A673 (cell line): Measurements from ENCODE around the gene CLDN3. TPM values are rescaled to one million over a fixed set of nuclear protein-coding genes. Genes with fewer than 3 reads are reported as not detected.

Experiments
- BruUV-seq: library from RNA; stranded (reverse); fragments of 400-500 nt; replicated peaks from 2 replicates; lab custom pipeline; 2021; lab: Mats Ljungman, UMichigan
- CTCF ChIA-PET: fragments of 300-600 bp; sonication (Branson Sonifier 250); formaldehyde crosslinking; loops from one replicate; lab custom pipeline; 2022; ENCODE audit warnings: antibody characterized with exemption; lab: Charles Lee
- POLR2A ChIA-PET: fragments of 300-600 bp; sonication (Branson Sonifier 250); formaldehyde crosslinking; loops from one replicate; lab custom pipeline; 2022; ENCODE audit warnings: antibody characterized with exemption; ENCODE audit not compliant: low non-redundant PET; lab: Charles Lee
- DNase-seq: peaks from one replicate; pipeline ENCODE4 v3.0.0-alpha.2; 2015; ENCODE audit warnings: low spot score
- H3K27ac ChIP-seq: fragments of 200-600 bp; sonication (generic); 2 replicates; pipeline ENCODE4 v1.5.1; 2016; ENCODE audit warnings: mixed run types, low read depth, mild to moderate bottlenecking, mixed read lengths, antibody characterized with exemption, low read length; ENCODE audit not compliant: poor library complexity, severe bottlenecking
- H3K27me3 ChIP-seq: fragments of 200-600 bp; sonication (generic); replicated peaks from 2 replicates; pipeline ENCODE4 v1.6.1; 2017; ENCODE audit warnings: mixed run types, low read depth, mild to moderate bottlenecking, mixed read lengths, antibody characterized with exemption, low read length; ENCODE audit not compliant: insufficient read depth, poor library complexity
- H3K36me3 ChIP-seq: fragments of 200-600 bp; sonication (generic); 2 replicates; pipeline ENCODE4 v1.6.1; 2016; ENCODE audit warnings: mixed run types, mild to moderate bottlenecking, mixed read lengths, antibody characterized with exemption, low read length; ENCODE audit not compliant: insufficient read depth, poor library complexity, severe bottlenecking
- H3K4me1 ChIP-seq: fragments of 200-600 bp; sonication (generic); 2 replicates; pipeline ENCODE4 v1.6.1; 2017; ENCODE audit warnings: mixed run types, mild to moderate bottlenecking, mixed read lengths, antibody characterized with exemption, low read length; ENCODE audit not compliant: insufficient read depth, poor library complexity, severe bottlenecking
- H3K4me3 ChIP-seq: fragments of 200-600 bp; sonication (generic); 2 replicates; pipeline ENCODE4 v1.5.1; 2016; ENCODE audit warnings: low read depth, mixed run types, mild to moderate bottlenecking, mixed read lengths, low read length; ENCODE audit not compliant: poor library complexity, severe bottlenecking
- H3K9me3 ChIP-seq: fragments of 200-600 bp; sonication (generic); 2 replicates; pipeline ENCODE4 v1.6.1; 2016; ENCODE audit warnings: mixed run types, low read depth, mild to moderate bottlenecking, mixed read lengths, antibody characterized with exemption, low read length; ENCODE audit not compliant: poor library complexity, severe bottlenecking
- EZH2 ChIP-seq: fragments of 200-600 bp; sonication (generic); IDR thresholded peaks from 2 replicates; pipeline ENCODE4 v1.6.1; 2017; ENCODE audit warnings: borderline replicate concordance, low read depth, mild to moderate bottlenecking, mixed read lengths, antibody characterized with exemption, low read length; ENCODE audit not compliant: poor library complexity, severe bottlenecking
- intact Hi-C: fragments of 100-400 bp; cut with micrococcal nuclease; formaldehyde crosslinking; loops from one replicate; pipeline ENCODE4 v1.10.0; 2022; ENCODE audit not compliant: unreplicated experiment
- total RNA-seq: library from RNA; stranded (reverse); gene quantifications from 2 replicates; pipeline ENCODE4 v1.2.3, GENCODE V29; 2021
- TF ChIP-seq, protein P1 (sequence below): fragments of 300-800, 200-600 bp; sonication (generic); conservative IDR thresholded peaks from 2 replicates; pipeline ENCODE4 v1.5.1; 2017; ENCODE audit warnings: low read depth, mild to moderate bottlenecking, antibody characterized with exemption, low read length, moderate library complexity, mixed read lengths

CLDN3 gene
- total RNA-seq, 1 experiment from 2014 or later: not detected

DNA sequence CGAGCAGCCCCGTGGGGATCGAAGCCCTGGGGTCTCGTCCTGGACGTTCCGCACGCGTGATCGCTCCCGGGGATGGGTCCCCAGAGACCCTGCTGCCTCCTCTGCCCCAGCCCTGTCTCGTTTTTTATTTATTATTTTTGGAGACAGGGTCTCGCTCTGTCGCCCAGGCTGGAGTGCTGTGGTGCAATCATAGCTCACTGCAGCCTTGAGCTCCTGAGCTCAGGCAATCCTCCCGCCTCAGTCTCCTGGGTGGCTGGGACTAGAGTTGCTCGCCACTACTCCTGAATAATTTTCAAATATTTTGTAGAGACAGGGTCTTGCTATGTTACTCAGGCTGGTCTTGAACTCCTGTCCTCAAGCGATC, 50.3 kb downstream of the CLDN3 start:
- intact Hi-C loops: loop anchor here (1.0 to 5.0 kb wide), 4 partner anchors 15 to 52 kb away; partner anchors contain the start of genes ABHD11, BUD23, DNAJC30 and VPS37D
- Histone ChIP-seq H3K4me1 (peaks cover 38% of the 10 kb centered on the region), H3K4me3 (peak overlapping the region; percentile 99), H3K36me3 (no peaks in the 10 kb centered on the region), H3K9me3 (no peaks in the 10 kb centered on the region), H3K27ac (no peak overlapping the region), H3K27me3 (no peaks in the 10 kb centered on the region)
- POLR2A ChIA-PET: no interaction called here
- TF ChIP-seq, protein P1, sequence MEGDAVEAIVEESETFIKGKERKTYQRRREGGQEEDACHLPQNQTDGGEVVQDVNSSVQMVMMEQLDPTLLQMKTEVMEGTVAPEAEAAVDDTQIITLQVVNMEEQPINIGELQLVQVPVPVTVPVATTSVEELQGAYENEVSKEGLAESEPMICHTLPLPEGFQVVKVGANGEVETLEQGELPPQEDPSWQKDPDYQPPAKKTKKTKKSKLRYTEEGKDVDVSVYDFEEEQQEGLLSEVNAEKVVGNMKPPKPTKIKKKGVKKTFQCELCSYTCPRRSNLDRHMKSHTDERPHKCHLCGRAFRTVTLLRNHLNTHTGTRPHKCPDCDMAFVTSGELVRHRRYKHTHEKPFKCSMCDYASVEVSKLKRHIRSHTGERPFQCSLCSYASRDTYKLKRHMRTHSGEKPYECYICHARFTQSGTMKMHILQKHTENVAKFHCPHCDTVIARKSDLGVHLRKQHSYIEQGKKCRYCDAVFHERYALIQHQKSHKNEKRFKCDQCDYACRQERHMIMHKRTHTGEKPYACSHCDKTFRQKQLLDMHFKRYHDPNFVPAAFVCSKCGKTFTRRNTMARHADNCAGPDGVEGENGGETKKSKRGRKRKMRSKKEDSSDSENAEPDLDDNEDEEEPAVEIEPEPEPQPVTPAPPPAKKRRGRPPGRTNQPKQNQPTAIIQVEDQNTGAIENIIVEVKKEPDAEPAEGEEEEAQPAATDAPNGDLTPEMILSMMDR: no peak
- TF ChIP-seq EZH2: no peak
- CTCF ChIA-PET: interaction anchor here (1.0 kb wide), 1 partner anchor 15 kb away, joined by 3 read pairs; no protein-coding TSS in a partner anchor
- DNase-seq: no peak
- BruUV-seq: no TSS peak

Other genes starting within 250 kb of the CLDN3 start
- gene BAZ1B, start 248.0 kb downstream of the CLDN3 start, total RNA-seq: 122 and 127 TPM in 2 replicates
- gene BCL7B, start 212.6 kb downstream of the CLDN3 start, total RNA-seq: 53.0 and 56.3 TPM in 2 replicates
- gene TBL2, start 191.7 kb downstream of the CLDN3 start, total RNA-seq: 48.9 and 51.9 TPM in 2 replicates
- gene MLXIPL, start 145.7 kb downstream of the CLDN3 start, total RNA-seq: 17.4 and 20.6 TPM in 2 replicates
- gene VPS37D, start 102.4 kb downstream of the CLDN3 start, total RNA-seq: 8.7 and 10.1 TPM in 2 replicates
- gene DNAJC30, start 86.8 kb downstream of the CLDN3 start, total RNA-seq: 11.1 and 11.8 TPM in 2 replicates
- gene BUD23, start 86.7 kb downstream of the CLDN3 start, total RNA-seq: 133 and 138 TPM in 2 replicates
- 37.8 and 47.1 TPM in 2 replicates for gene STX1A, start 50.6 kb downstream of the CLDN3 start, total RNA-seq
- 20.7 and 22.9 TPM in 2 replicates for gene ABHD11, start 31.5 kb downstream of the CLDN3 start, total RNA-seq
- gene CLDN4, start 60.7 kb upstream of the CLDN3 start, total RNA-seq: 0.11 and 0.17 TPM in 2 replicates
- gene METTL27, start 72.2 kb upstream of the CLDN3 start, total RNA-seq: 0.85 TPM in 1 of 2 replicates, not detected in the other
- not detected in 2 replicates for gene TMEM270, start 90.9 kb upstream of the CLDN3 start, total RNA-seq